ENCODE measurements around the gene A2M. TPM values are rescaled to one million over a fixed set of nuclear protein-coding genes. Genes with fewer than 3 reads are reported as not detected.

The A2M gene
- total and polyA plus RNA-seq, 9 of the 15 experiments (the other 6 are each of a cell fraction or from before 2014, with no cell fraction given) = 0.08 to 2.3 TPM; not detected in 7

GRCh38 chr12:9032202-9032964, 83.3 kb downstream of the A2M start (continued):
- peak in 1 of 3 experiments; percentile 27; a peak in 1 of 6 replicates for TF ChIP-seq CTCF (IDR thresholded peaks at IDR 0.05 in 2 of 3, conservative IDR thresholded peaks at IDR 0.05 in 1 of 3; ENCODE audit: insufficient read depth in 2 of 3, low read depth in 1 of 3, low read length in 3 of 3)
- peak in 1 of 2 experiments; percentile 78; a peak in 2 of 4 replicates for TF ChIP-seq ZNF639 (CRISPR knock-in tag; conservative IDR thresholded peaks at IDR 0.05 in 1 of 2, IDR thresholded peaks at IDR 0.05 in 1 of 2)
- peak; percentile 92 for TF ChIP-seq CREB3 (tag; conservative IDR thresholded peaks at IDR 0.05; ENCODE audit: low read depth)
- TF ChIP-seq USF1 (CRISPR knock-in tag; IDR thresholded peaks at IDR 0.05) = no peak
- no peak for TF ChIP-seq NR4A1 (CRISPR knock-in tag; IDR thresholded peaks at IDR 0.05)
- TF ChIP-seq NR4A1 (tag; IDR thresholded peaks at IDR 0.05) = 0 out of 2 replicates have a peak, but pooled peaks have one; percentile 55
- TF ChIP-seq ZNF644 (tag; IDR thresholded peaks at IDR 0.05; ENCODE audit: low read depth) = peak; percentile 88; the same call in 1 of the 2 replicates
- TF ChIP-seq MTA3 (IDR thresholded peaks at IDR 0.05; ENCODE audit: borderline replicate concordance) = no peak
- TF ChIP-seq ZNF384 (IDR thresholded peaks at IDR 0.05; ENCODE audit: low read depth, low read length) = 0 out of 2 replicates have a peak, but pooled peaks have one; percentile 17
- 0 out of 2 replicates have a peak, but pooled peaks have one; percentile 48 for TF ChIP-seq ZNF175 (CRISPR knock-in tag; IDR thresholded peaks at IDR 0.05; ENCODE audit: low read depth)
- no peak for TF ChIP-seq NR1H2 (CRISPR knock-in tag; IDR thresholded peaks at IDR 0.05)
- TF ChIP-seq MBD2 (IDR thresholded peaks at IDR 0.05; ENCODE audit: borderline replicate concordance, low read depth) = no peak
- no peak for TF ChIP-seq ETV6 (IDR thresholded peaks at IDR 0.05; ENCODE audit: borderline replicate concordance in 1 of 2, low read depth in 2 of 2, low read length in 1 of 2)
- no peak for TF ChIP-seq ETV6 (CRISPR knock-in tag; IDR thresholded peaks at IDR 0.05; ENCODE audit: borderline replicate concordance)
- TF ChIP-seq RAD21 (CRISPR knock-in tag; conservative IDR thresholded peaks at IDR 0.05 in 1 of 2, IDR thresholded peaks at IDR 0.05 in 1 of 2) = peak; percentile 35 to 54
- TF ChIP-seq NCOA6 (IDR thresholded peaks at IDR 0.05) = no peak
- TF ChIP-seq ZNF41 (CRISPR knock-in tag; conservative IDR thresholded peaks at IDR 0.05) = peak; percentile 69; the same call in 1 of the 2 replicates
- no peak for TF ChIP-seq TRIM24 (IDR thresholded peaks at IDR 0.05)
- TF ChIP-seq ZNF76 (CRISPR knock-in tag; IDR thresholded peaks at IDR 0.05; ENCODE audit: borderline replicate concordance) = peak; percentile 81; the same call in 1 of the 2 replicates

Data from K562 (cell line).